ENCODE measurements around the gene ADGRG6.

DNA sequence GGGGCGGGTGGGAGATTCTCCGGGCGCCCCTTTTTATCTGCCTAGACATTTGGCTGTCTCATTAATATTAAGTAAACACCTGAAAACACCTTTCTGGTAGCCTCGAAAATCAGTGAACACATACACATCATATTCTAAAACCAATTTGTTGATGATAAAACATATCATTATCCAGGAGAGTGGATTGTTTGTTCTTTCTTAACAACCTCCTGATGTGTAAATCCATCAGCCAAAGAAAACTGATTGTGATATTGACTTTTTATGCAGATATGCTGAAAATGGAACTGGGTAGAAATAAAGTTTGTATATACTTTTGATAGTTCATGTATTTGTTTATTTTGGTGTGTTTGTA is 75.7 kb downstream of the ADGRG6 start:
- TF ChIP-seq, protein P1, sequence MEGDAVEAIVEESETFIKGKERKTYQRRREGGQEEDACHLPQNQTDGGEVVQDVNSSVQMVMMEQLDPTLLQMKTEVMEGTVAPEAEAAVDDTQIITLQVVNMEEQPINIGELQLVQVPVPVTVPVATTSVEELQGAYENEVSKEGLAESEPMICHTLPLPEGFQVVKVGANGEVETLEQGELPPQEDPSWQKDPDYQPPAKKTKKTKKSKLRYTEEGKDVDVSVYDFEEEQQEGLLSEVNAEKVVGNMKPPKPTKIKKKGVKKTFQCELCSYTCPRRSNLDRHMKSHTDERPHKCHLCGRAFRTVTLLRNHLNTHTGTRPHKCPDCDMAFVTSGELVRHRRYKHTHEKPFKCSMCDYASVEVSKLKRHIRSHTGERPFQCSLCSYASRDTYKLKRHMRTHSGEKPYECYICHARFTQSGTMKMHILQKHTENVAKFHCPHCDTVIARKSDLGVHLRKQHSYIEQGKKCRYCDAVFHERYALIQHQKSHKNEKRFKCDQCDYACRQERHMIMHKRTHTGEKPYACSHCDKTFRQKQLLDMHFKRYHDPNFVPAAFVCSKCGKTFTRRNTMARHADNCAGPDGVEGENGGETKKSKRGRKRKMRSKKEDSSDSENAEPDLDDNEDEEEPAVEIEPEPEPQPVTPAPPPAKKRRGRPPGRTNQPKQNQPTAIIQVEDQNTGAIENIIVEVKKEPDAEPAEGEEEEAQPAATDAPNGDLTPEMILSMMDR (IDR thresholded peaks at IDR 0.05) = no peak
- TF ChIP-seq POLR2A (IDR thresholded peaks at IDR 0.05) = no peak
